Type B pancreatic cell (in vitro differentiated cells): ENCODE data around the gene RBKS. TPM values are rescaled to one million over a fixed set of nuclear protein-coding genes. Genes with fewer than 3 reads are reported as not detected.

Experiments used
- DNase-seq: peaks from one replicate; pipeline ENCODE4 v3.0.0; 2021; ENCODE audit warnings: mixed read lengths; ENCODE audit not compliant: unreplicated experiment; ENCODE audit errors: extremely low spot score
- H3K27ac Mint-ChIP-seq: 2 replicates; pipeline ENCODE4 v1.8.0; 2021; ENCODE audit warnings: mild to moderate bottlenecking, mixed read lengths
- H3K27me3 Mint-ChIP-seq: 2 replicates; pipeline ENCODE4 v1.8.0; 2021; ENCODE audit warnings: mixed read lengths
- H3K36me3 Mint-ChIP-seq: 2 replicates; pipeline ENCODE4 v1.8.0; 2021; ENCODE audit warnings: mixed read lengths
- H3K4me1 Mint-ChIP-seq: one replicate; pipeline ENCODE4 v1.8.0; 2021; ENCODE audit warnings: mixed read lengths; ENCODE audit not compliant: unreplicated experiment
- H3K4me3 Mint-ChIP-seq: 2 replicates; pipeline ENCODE4 v1.8.0; 2021; ENCODE audit warnings: mild to moderate bottlenecking, mixed read lengths
- H3K9me3 Mint-ChIP-seq: 2 replicates; pipeline ENCODE4 v1.8.0; 2021; ENCODE audit warnings: mixed read lengths
- CTCF ChIP-seq: fragments of 200-600 bp; sonication (generic); conservative IDR thresholded peaks from 2 replicates; pipeline ENCODE4 v1.5.0; 2021; ENCODE audit warnings: antibody characterized with exemption, mild to moderate bottlenecking
- total RNA-seq: library from RNA; stranded (reverse); gene quantifications from 2 replicates; pipeline ENCODE4 v1.2.1, GENCODE V29; 2021; ENCODE audit warnings: low replicate concordance

Gene RBKS
- total RNA-seq, 1 donor from 2014 or later, result 2.6 TPM

GRCh38 chr2:27925766-27926472 is 35.7 kb upstream of the RBKS start:
- DNase-seq, result no peak
- Mint-ChIP-seq H3K4me3 (no peak overlapping the region), H3K9me3 (no peaks in the 10 kb centered on the region), H3K4me1 (no peaks in the 10 kb centered on the region), H3K36me3 (peaks cover 9% of the 10 kb centered on the region), H3K27ac (no peak overlapping the region), H3K27me3 (no peaks in the 10 kb centered on the region)
- TF ChIP-seq CTCF, result no peak

DNA sequence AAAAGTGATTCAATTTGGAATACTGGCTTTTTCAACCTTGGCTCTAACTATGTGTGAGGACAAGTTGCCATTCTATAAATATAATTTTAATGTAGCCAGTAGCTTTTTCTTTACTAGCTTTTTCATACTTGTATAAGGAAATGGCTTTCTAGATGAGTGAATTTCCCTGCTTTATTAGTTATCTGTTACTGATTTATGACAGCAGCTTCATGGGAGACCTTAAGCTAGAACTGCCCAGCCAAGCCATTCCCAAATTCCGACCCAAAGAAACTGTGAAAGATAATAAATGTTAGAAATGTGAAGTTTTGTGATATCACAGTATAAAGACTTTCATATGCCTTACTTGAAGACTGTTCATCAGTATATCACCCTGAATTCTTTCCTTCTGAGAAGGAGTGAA is 32.7 kb upstream of the RBKS start:
- Mint-ChIP-seq H3K27me3 (no peaks in the 10 kb centered on the region), H3K36me3 (peaks cover 3% of the 10 kb centered on the region), H3K4me3 (no peak overlapping the region), H3K27ac (no peak overlapping the region), H3K9me3 (no peaks in the 10 kb centered on the region), H3K4me1 (no peaks in the 10 kb centered on the region)
- DNase-seq, result no peak
- TF ChIP-seq CTCF, result no peak

- no peaks in the 10 kb centered on the region for H3K4me1 Mint-ChIP-seq
- H3K27ac Mint-ChIP-seq, result no peak overlapping the region
- H3K9me3 Mint-ChIP-seq, result no peaks in the 10 kb centered on the region
- H3K4me3 Mint-ChIP-seq, result no peak overlapping the region
- peaks cover 3% of the 10 kb centered on the region for H3K36me3 Mint-ChIP-seq
- DNase-seq, result no peak
- no peaks in the 10 kb centered on the region for H3K27me3 Mint-ChIP-seq
- TF ChIP-seq CTCF, result no peak
Observed at GRCh38 chr2:27921880-27922547, 31.8 kb upstream of the RBKS start.

- H3K9me3 Mint-ChIP-seq, result no peaks in the 10 kb centered on the region
Observed at GRCh38 chr2:27921424-27921823, 31.2 kb upstream of the RBKS start.

GRCh38 chr2:27920148-27920885 is 30.1 kb upstream of the RBKS start:
- DNase-seq, result no peak
- TF ChIP-seq CTCF, result no peak
- H3K4me3 Mint-ChIP-seq, result no peak overlapping the region
- peaks cover 3% of the 10 kb centered on the region for H3K36me3 Mint-ChIP-seq
- no peaks in the 10 kb centered on the region for H3K4me1 Mint-ChIP-seq
- no peaks in the 10 kb centered on the region for H3K9me3 Mint-ChIP-seq
- H3K27ac Mint-ChIP-seq, result no peak overlapping the region
- no peaks in the 10 kb centered on the region for H3K27me3 Mint-ChIP-seq

More at GRCh38 chr2:27921424-27921823, 31.2 kb upstream of the RBKS start:
- Mint-ChIP-seq H3K4me3 (no peak overlapping the region), H3K4me1 (no peaks in the 10 kb centered on the region), H3K27ac (no peak overlapping the region), H3K36me3 (peaks cover 3% of the 10 kb centered on the region), H3K27me3 (no peaks in the 10 kb centered on the region)
- no peak for DNase-seq
- TF ChIP-seq CTCF, result no peak
